ENCODE data around the gene ZPLD1. TPM values are rescaled to one million over a fixed set of nuclear protein-coding genes. Genes with fewer than 3 reads are reported as not detected.

Gene ZPLD1
- total and polyA plus RNA-seq, 5 experiments from 2014 or later = not detected

DNA sequence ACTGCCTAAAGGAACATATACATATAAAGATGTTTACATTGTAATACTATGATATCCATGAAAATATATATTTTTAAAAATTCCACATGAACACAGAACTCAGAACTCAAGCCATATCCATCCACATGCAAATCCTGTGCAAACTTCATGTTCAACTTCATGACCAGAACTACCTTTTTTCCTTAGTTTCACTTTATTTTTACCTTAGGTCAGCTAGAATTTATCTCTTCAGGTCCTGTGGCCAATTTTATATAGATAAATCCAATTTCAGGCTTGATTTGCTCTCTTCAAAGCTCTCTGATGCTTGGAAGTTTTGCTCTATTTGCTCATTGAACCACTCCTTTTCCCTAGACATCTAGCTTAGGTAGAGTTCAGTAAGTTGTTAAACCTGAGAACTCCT is 38.8 kb downstream of the ZPLD1 start:
- DNase-seq (no peak), ATAC-seq (no peak)
- H3K27me3 Mint-ChIP-seq = peaks cover 0 to 7% (median 5%) of the 10 kb centered on the region in 5 donors
- POLR2A ChIA-PET = no interaction called here
- no peak overlapping the region for H3K4me3 Mint-ChIP-seq
- H3K36me3 Mint-ChIP-seq = no peaks in the 10 kb centered on the region
- H3K4me1 Mint-ChIP-seq = no peaks in the 10 kb centered on the region
- H3K27ac Mint-ChIP-seq = no peak overlapping the region
- H3K9me3 Mint-ChIP-seq = no peaks in the 10 kb centered on the region

DNA sequence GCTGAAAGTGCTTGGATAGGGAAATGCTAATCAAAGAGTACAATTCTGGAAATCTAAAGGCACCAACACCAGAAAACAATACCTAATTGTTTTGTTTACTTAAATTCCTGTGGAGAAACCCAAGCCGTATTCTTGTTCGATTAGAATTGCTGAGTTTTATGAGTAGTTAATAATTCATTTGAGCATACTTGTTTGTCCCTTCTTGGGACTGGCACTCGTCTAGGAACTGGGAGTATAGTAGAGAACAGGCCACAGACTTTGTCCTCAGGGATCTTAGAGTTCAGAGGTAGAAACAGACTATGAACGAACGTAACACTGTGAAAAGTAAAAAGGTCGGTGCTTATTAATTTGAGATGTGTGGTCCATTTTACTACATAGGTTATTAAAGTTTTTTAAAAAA is 39.4 kb downstream of the ZPLD1 start:
- Mint-ChIP-seq H3K4me1 (no peaks in the 10 kb centered on the region), H3K36me3 (no peaks in the 10 kb centered on the region), H3K9me3 (no peaks in the 10 kb centered on the region), H3K4me3 (no peak overlapping the region), H3K27ac (no peak overlapping the region), H3K27me3 (peaks cover 0 to 7% (median 4%) of the 10 kb centered on the region in 5 donors)
- no peak for ATAC-seq
- POLR2A ChIA-PET = no interaction called here
- no peak for DNase-seq

DNA sequence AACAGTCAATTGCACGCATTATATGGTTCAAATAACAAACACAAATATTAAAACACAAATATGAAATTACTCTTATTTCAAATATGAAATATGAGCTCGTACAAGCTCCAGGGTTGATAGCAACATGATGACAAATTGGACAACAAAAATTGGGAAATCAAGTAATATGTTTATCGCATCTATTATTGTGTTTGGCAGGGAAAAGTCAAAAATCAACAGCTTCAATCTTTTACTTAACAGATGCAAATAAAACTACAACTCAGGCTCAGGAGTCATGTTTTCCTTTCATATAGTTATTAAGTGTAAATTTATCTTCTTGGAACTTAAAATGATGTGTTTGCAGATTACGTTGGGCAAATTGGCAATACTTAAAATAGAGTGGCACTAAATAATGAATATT is 41.4 kb downstream of the ZPLD1 start:
- POLR2A ChIA-PET = no interaction called here
- no peaks in the 10 kb centered on the region for H3K4me1 Mint-ChIP-seq
- no peak for DNase-seq
- H3K27me3 Mint-ChIP-seq = peaks cover 0 to 7% (median 2%) of the 10 kb centered on the region in 5 donors
- no peak for ATAC-seq
- no peak overlapping the region for H3K4me3 Mint-ChIP-seq
- no peak overlapping the region for H3K27ac Mint-ChIP-seq
- no peaks in the 10 kb centered on the region for H3K9me3 Mint-ChIP-seq
- no peaks in the 10 kb centered on the region for H3K36me3 Mint-ChIP-seq

DNA sequence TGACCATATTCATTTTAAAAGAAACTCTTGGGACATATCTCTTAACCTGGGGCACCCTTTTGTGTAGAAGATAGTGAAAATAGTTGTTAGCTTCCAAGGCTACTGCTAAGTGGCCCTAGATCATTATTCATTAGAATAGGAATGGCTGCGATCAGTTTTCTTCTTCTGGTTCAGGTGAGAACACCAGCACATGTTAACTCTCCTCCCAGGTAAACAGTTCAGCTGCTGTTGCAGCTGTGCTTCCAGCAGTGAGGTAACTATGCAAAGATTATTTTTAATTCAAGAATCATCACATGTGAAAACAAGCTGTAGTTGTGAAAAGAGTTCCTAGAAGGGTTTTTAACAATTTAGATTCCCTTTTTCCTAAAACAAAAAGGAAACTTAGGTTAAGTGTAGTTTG is 43.3 kb downstream of the ZPLD1 start:
- DNase-seq (no peak), ATAC-seq (no peak)
- Mint-ChIP-seq H3K4me1 (no peaks in the 10 kb centered on the region), H3K9me3 (no peaks in the 10 kb centered on the region), H3K27ac (no peak overlapping the region), H3K4me3 (no peak overlapping the region), H3K27me3 (peaks cover 0 to 7% (median 2%) of the 10 kb centered on the region in 5 donors), H3K36me3 (no peaks in the 10 kb centered on the region)
- POLR2A ChIA-PET = no interaction called here

DNA sequence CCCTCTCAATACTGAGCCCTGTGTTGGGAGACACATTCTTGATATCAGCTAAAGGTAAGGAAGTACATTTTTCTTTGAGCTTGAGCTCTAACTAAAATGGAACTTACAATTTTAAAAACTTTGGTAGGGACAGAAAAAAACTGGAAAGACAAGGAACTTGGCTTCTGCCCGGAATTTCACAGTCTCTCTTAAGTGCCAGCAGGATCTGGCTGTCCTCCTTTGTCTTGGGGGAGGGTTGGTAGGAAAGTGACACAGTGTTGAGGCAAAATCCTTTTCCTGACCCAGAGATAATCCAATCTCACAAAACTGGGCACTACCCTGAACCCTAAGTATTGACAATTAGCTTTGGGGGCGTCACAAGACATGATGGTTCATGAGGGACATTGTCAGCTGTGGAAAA is 45.3 kb downstream of the ZPLD1 start:
- Mint-ChIP-seq H3K27me3 (peaks cover 0 to 8% (median 2%) of the 10 kb centered on the region in 5 donors), H3K27ac (peak overlapping the region in 1 of 10 donors; percentile 53), H3K4me1 (no peaks in the 10 kb centered on the region), H3K36me3 (no peaks in the 10 kb centered on the region), H3K4me3 (no peak overlapping the region), H3K9me3 (no peaks in the 10 kb centered on the region)
- no peak for ATAC-seq
- no peak for DNase-seq
- POLR2A ChIA-PET = no interaction called here

DNA sequence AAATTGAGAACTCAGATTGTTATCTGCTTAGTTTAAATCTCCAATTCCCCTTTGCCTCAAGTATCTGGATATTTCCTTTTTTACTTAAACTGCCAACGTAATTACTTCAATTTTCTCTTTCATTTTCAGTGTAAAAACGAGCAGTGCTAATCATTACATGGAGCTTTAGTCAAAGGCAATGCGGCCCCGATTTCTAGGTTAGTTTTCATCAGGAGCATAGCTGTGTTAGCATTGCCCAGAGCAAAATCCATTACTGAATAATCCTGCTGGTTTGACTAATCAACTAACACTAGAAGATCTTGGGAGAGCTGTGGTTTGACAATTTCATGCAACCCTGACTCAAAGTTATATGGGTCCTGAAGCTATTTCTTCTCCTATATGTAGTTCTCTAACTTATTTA is 46.2 kb downstream of the ZPLD1 start:
- Mint-ChIP-seq H3K27ac (no peak overlapping the region), H3K9me3 (no peaks in the 10 kb centered on the region), H3K4me1 (no peaks in the 10 kb centered on the region), H3K36me3 (no peaks in the 10 kb centered on the region), H3K27me3 (peaks cover 0 to 9% (median 2%) of the 10 kb centered on the region in 5 donors), H3K4me3 (no peak overlapping the region)
- ATAC-seq (no peak), DNase-seq (no peak)
- POLR2A ChIA-PET = no interaction called here

DNA sequence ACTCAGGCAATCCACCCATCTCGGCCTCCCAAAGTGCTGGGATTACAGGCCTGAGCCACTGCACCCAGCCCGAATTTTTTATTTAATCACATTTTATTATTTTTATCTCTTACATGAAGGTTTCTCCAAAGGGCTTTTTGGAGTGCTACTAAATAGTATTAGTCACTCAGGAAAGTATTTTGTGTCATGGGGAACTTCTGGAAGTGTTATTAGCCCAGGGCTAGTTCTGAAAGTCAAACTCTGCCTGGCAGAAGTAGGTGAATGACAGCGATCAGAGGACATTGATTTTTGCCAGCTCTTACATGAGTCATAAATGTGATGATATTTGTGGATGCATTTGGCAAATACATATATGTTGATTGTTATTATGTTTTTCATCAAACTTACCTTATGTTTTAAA is 48.7 kb downstream of the ZPLD1 start:
- H3K9me3 Mint-ChIP-seq = no peaks in the 10 kb centered on the region
- DNase-seq (no peak), ATAC-seq (no peak)
- no peak overlapping the region for H3K4me3 Mint-ChIP-seq
- POLR2A ChIA-PET = no interaction called here
- peaks cover 0 to 9% (median 0%) of the 10 kb centered on the region in 5 donors for H3K27me3 Mint-ChIP-seq
- H3K27ac Mint-ChIP-seq = no peak overlapping the region
- H3K36me3 Mint-ChIP-seq = no peaks in the 10 kb centered on the region
- H3K4me1 Mint-ChIP-seq = no peaks in the 10 kb centered on the region

DNA sequence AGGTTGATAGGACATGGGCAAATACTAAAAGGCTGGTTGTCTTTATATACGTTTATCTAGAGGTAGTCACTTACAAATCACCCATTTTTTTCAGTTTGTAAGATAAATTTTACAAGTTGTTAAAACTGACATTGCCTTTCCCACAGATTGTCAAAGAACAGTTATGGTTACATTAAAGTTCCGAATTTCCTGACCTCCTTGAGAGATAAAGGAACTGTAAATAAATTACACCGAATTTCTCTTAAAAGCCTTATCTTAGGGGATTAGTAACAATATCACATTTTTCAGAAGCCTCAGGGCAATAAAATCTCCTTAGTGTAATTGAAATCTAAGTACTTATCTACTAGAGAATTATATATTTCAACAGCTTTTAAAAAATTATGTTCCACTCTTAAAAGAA is 49.5 kb downstream of the ZPLD1 start:
- no peaks in the 10 kb centered on the region for H3K9me3 Mint-ChIP-seq
- no peak overlapping the region for H3K4me3 Mint-ChIP-seq
- H3K36me3 Mint-ChIP-seq = no peaks in the 10 kb centered on the region
- DNase-seq (no peak), ATAC-seq (no peak)
- POLR2A ChIA-PET = no interaction called here
- H3K27me3 Mint-ChIP-seq = peaks cover 0 to 9% (median 0%) of the 10 kb centered on the region in 5 donors
- H3K27ac Mint-ChIP-seq = no peak overlapping the region
- no peaks in the 10 kb centered on the region for H3K4me1 Mint-ChIP-seq

DNA sequence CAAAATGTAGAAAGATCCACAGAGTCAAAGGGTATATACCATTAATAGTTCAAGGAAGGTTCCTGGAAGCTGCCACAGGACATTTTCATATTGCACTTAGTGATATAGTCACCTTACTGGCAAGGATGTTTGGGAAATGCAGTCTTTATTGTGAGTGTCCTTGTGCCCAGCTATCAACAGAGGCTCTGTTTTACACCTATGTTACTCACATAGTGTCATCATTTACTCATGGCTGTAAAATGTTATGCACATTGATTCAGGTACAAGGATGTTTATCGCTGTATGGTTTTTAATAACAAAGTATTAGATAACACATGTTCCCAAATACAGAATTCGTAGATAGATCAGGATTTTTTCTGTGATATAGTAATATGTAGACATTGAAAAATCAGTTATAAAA is 50.9 kb downstream of the ZPLD1 start:
- ATAC-seq (no peak), DNase-seq (no peak)
- H3K27ac Mint-ChIP-seq = no peak overlapping the region
- no peak overlapping the region for H3K4me3 Mint-ChIP-seq
- peaks cover 0 to 4% (median 0%) of the 10 kb centered on the region in 5 donors for H3K27me3 Mint-ChIP-seq
- POLR2A ChIA-PET = no interaction called here
- no peaks in the 10 kb centered on the region for H3K4me1 Mint-ChIP-seq
- no peaks in the 10 kb centered on the region for H3K36me3 Mint-ChIP-seq
- no peaks in the 10 kb centered on the region for H3K9me3 Mint-ChIP-seq

DNA sequence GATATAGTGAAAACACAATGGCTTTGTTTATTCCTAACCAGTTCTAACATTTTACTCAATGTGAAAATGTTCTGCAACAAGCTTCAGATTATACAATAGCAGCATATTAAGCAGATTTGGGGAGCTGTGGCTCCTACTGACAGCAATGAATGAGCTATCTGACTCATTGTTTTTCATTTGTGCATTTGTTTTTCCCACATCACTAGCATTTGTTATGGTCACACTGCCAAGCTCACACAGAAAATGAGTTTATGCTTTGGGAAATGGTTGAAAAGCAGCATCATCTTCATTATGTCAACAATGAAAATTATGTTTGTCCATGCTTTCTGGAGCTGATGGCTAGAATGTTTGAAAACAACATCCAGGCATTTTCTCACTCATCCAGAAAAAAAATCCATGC is 53.5 kb downstream of the ZPLD1 start:
- ATAC-seq (no peak), DNase-seq (no peak)
- Mint-ChIP-seq H3K4me1 (no peaks in the 10 kb centered on the region), H3K27ac (no peak overlapping the region), H3K27me3 (peaks cover 0 to 9% (median 6%) of the 10 kb centered on the region in 5 donors), H3K4me3 (no peak overlapping the region), H3K9me3 (peaks cover 0 to 6% (median 0%) of the 10 kb centered on the region in 9 donors), H3K36me3 (no peaks in the 10 kb centered on the region)
- POLR2A ChIA-PET = no interaction called here

DNA sequence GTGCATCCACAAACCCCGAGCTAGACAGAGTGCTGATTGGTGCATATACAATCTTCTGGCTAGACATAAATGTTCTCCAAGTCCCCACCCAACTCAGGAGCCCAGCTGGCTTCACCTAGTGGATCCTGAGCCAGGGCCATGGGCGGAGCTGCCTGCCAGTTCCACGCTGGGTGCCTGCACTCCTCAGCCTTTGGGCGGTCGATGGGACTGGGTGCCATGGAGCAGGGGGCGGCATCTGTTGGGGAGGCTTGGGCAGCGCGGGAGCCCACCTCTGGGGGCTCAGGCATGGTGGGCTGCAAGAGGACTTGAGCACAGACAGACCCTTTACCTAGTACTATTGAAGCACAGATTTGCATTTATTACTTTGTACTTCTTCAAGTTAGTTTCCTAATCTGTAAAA is 57.5 kb downstream of the ZPLD1 start:
- Mint-ChIP-seq H3K27me3 (peaks cover 0 to 21% (median 6%) of the 10 kb centered on the region in 5 donors), H3K27ac (no peak overlapping the region), H3K4me1 (no peaks in the 10 kb centered on the region), H3K4me3 (no peak overlapping the region), H3K36me3 (no peaks in the 10 kb centered on the region), H3K9me3 (peaks cover 0 to 6% (median 0%) of the 10 kb centered on the region in 9 donors)
- ATAC-seq (no peak), DNase-seq (no peak)
- POLR2A ChIA-PET = no interaction called here

DNA sequence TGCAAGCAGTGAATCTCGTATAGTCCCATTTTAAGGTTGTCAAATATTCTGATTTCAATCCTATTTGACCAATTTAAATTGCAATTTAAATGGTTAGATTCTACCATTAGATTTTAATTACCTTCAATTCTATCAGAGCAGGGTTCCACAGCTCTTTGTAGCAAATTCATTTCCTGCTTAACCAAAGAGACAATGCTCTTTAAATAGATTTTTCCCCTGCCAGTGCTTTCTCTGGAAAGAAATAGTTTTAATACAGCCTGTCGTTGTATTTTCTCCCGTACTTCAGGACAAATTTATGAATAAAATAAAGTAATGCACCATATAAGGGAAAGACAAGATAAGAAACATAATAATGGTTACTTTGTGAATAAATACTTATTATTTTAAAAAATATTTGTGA is 62.8 kb downstream of the ZPLD1 start:
- no peak overlapping the region for H3K27ac Mint-ChIP-seq
- H3K9me3 Mint-ChIP-seq = peaks cover 0 to 6% (median 0%) of the 10 kb centered on the region in 9 donors
- H3K36me3 Mint-ChIP-seq = no peaks in the 10 kb centered on the region
- no peaks in the 10 kb centered on the region for H3K4me1 Mint-ChIP-seq
- peaks cover 0 to 21% (median 6%) of the 10 kb centered on the region in 5 donors for H3K27me3 Mint-ChIP-seq
- ATAC-seq (no peak), DNase-seq (no peak)
- POLR2A ChIA-PET = no interaction called here
- no peak overlapping the region for H3K4me3 Mint-ChIP-seq

DNA sequence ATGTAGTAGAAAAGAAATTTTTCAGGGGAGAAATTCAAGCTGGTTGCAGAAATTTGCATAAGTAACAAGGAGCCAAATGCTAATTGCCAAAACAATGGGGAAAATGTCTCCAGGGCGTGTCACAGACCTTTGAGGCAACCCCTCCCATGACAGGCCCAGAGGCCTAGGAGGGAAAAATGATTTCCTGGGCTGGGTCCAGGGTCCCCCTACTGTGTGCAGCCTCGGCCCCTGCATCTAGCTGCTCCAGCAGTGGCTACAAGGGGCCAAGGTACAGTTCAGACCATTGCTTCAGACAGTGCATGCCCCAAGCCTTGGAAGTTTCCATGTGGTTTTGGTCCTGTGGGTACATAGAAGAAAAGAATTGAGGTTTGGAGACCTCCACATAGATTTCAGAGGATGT is 70.7 kb downstream of the ZPLD1 start:
- DNase-seq (no peak), ATAC-seq (no peak)
- Mint-ChIP-seq H3K36me3 (peaks cover 0 to 4% (median 1%) of the 10 kb centered on the region in 3 donors), H3K4me3 (no peak overlapping the region), H3K4me1 (no peaks in the 10 kb centered on the region), H3K9me3 (peaks cover 0 to 5% (median 0%) of the 10 kb centered on the region in 9 donors), H3K27me3 (peaks cover 0 to 10% (median 1%) of the 10 kb centered on the region in 5 donors), H3K27ac (no peak overlapping the region)
- POLR2A ChIA-PET = no interaction called here

DNA sequence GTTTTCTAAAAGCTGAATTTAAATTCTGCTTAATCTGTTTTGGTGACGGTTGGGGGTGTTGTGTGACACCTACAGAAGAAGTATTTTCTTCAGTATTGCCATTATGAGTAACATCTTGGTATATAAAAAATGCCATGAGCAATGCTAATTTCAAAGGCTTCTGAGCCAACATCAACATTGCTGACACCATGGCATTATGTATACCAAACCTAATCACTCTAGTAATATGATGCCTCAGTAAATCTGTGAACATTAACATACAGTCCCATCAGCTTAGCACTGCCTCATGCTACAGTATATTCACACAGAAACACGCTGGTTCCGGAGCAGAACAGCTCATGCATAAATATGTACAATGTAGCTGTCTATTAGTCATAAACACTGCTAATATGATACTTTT is 75.8 kb downstream of the ZPLD1 start:
- no peak overlapping the region for H3K4me3 Mint-ChIP-seq
- peaks cover 0 to 5% (median 0%) of the 10 kb centered on the region in 9 donors for H3K9me3 Mint-ChIP-seq
- H3K27ac Mint-ChIP-seq = no peak overlapping the region
- ATAC-seq (no peak), DNase-seq (no peak)
- POLR2A ChIA-PET = no interaction called here
- H3K36me3 Mint-ChIP-seq = no peaks in the 10 kb centered on the region
- no peaks in the 10 kb centered on the region for H3K4me1 Mint-ChIP-seq
- H3K27me3 Mint-ChIP-seq = peaks cover 0 to 11% (median 2%) of the 10 kb centered on the region in 5 donors
